Transverse colon (tissue), 4 donors: ENCODE measurements around the gene STK11.

ENCODE experiments used
- EP300 ChIP-seq: sonication (generic); formaldehyde crosslinking; IDR thresholded peaks from one replicate; pipeline ENCODE4 v1.6.1; 2017; ENCODE audit warnings: antibody characterized with exemption, low read depth
- POLR2A ChIP-seq: fragments of 450-650 bp; IDR thresholded peaks from one replicate; pipeline ENCODE4 v1.6.1; 2016; ENCODE audit warnings: antibody characterized with exemption, mild to moderate bottlenecking, moderate library complexity
- POLR2AphosphoS5 ChIP-seq, 3 donors: sonication (generic); formaldehyde crosslinking; IDR thresholded peaks; one replicate each; pipeline ENCODE4 v1.6.1; 2016; ENCODE audit warnings: antibody characterized with exemption in 3 of 3
- TF ChIP-seq, protein P1 (sequence below), 5 experiments: fragments of 200-600 bp in 3 of 5; fragments of 450-650 bp in 2 of 5; sonication (generic) in 3 of 5; IDR thresholded peaks; 1 replicate in 2 of 5; 2 replicates in 3 of 5; pipeline ENCODE4 v1.5.1; 2016 to 2017; ENCODE audit warnings: antibody characterized with exemption in 5 of 5, inconsistent platforms in 3 of 5, mild to moderate bottlenecking in 2 of 5, moderate library complexity in 1 of 5

DNA sequence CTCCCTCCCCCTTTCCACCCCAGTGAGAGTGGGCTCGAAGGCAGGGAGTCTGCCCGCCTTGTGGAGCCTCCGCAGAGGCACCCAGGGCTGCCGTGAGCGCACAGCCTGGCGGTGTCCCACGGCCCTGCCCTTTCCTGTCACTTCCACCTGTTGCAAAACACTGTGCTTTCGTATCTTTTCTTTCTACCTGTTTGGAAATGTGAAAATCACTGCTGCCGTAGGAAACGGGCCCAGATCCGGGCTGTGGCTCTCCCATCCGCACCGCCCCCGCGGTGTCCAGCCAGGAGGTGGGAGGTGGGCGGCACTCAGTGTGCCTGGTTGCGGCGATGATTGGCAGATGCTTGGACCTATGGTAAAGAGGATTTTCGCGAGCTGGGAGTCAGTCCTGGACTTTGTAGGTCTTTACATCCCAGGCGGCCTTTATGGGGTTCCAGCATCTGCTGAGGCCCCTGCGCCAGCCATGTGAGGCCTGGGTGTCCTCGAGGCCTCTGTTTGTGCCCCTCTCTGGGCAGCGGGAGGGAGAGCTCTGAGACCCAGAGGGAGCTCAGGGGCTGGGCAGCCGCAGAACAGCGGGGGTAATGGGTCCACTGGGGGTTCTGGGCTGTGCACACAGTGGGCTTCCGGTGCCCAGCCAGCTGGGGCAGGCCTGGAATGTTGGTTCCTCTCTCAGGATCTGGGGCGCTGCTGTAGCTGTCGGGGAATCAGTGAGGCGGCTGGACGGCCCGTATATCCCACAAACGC lies 6.1 kb downstream of the STK11 start:
- TF ChIP-seq, protein P1, sequence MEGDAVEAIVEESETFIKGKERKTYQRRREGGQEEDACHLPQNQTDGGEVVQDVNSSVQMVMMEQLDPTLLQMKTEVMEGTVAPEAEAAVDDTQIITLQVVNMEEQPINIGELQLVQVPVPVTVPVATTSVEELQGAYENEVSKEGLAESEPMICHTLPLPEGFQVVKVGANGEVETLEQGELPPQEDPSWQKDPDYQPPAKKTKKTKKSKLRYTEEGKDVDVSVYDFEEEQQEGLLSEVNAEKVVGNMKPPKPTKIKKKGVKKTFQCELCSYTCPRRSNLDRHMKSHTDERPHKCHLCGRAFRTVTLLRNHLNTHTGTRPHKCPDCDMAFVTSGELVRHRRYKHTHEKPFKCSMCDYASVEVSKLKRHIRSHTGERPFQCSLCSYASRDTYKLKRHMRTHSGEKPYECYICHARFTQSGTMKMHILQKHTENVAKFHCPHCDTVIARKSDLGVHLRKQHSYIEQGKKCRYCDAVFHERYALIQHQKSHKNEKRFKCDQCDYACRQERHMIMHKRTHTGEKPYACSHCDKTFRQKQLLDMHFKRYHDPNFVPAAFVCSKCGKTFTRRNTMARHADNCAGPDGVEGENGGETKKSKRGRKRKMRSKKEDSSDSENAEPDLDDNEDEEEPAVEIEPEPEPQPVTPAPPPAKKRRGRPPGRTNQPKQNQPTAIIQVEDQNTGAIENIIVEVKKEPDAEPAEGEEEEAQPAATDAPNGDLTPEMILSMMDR (IDR thresholded peaks at IDR 0.05), result no peak
- no peak for TF ChIP-seq EP300
- TF ChIP-seq POLR2AphosphoS5 (IDR thresholded peaks at IDR 0.05), result no peak
- TF ChIP-seq POLR2A, result no peak
